ENCODE measurements around the gene SYNDIG1L. TPM values are rescaled to one million over a fixed set of nuclear protein-coding genes. Genes with fewer than 3 reads are reported as not detected.

SYNDIG1L gene
- total RNA-seq (not detected in 2 replicates), polyA plus RNA-seq (not detected in 2 replicates), polyA minus RNA-seq (not detected in 2 replicates), Bru-seq, nascent RNA (not detected), BruChase-seq, experiment 1, labeled RNA remaining after a 6-hour chase (percentile 15 among the genes with signal in this experiment), BruChase-seq, experiment 2, labeled RNA remaining after a 2-hour chase (percentile 12 among the genes with signal in this experiment)
- polyA plus RNA-seq (2011; cell fraction: cytosol; rRNA removed) = 0.04 TPM in 1 of 2 replicates, not detected in the other
- polyA plus RNA-seq (2011; cell fraction: nucleus; rRNA removed) = 0.07 TPM in 1 of 2 replicates, not detected in the other
- polyA plus RNA-seq (2012) = not detected in 2 replicates
- not detected for polyA minus RNA-seq (2011; cell fraction: cytosol; rRNA and poly(A)+ RNA removed)
- not detected in 2 replicates for polyA minus RNA-seq (2011; cell fraction: nucleus; rRNA and poly(A)+ RNA removed)
- long read RNA-seq = 0 reads

- Histone ChIP-seq H3K27me3 (ENCODE audit: control insufficient read depth in 2 of 2, insufficient read depth in 2 of 2, low read length in 2 of 2) (peaks cover 16 to 18% of the 10 kb centered on the region in 2 experiments), H3K27ac (ENCODE audit: insufficient read depth, low read depth, low read length) (no peak within 1 kb of the TSS), H3K36me3 (ENCODE audit: control insufficient read depth in 2 of 2, extremely low read depth in 1 of 2, insufficient read depth in 2 of 2, low read length in 2 of 2) (no peaks in the 10 kb centered on the region), H3K9me3 (replicated peaks; ENCODE audit: control insufficient read depth, insufficient read depth, low read length) (no peaks in the 10 kb centered on the region), H3K4me1 (ENCODE audit: control insufficient read depth, extremely low read depth, insufficient read depth, low read length) (no peaks in the 10 kb centered on the region), H3K4me3 (replicated peaks in 1 of 3; ENCODE audit: insufficient read depth in 1 of 3, low read depth in 1 of 3, low read length in 3 of 3) (no peak within 1 kb of the TSS), H3K4me2 (ENCODE audit: insufficient read depth, low read length) (no peak within 1 kb of the TSS), H3K9ac (replicated peaks; ENCODE audit: extremely low read depth, insufficient read depth, low read length) (no peak within 1 kb of the TSS), H3K9me1 (replicated peaks; ENCODE audit: control insufficient read depth, extremely low read depth, insufficient read depth, low read length) (no peaks in the 10 kb centered on the region), H4K20me1 (replicated peaks; ENCODE audit: control insufficient read depth, extremely low read depth, insufficient read depth, low read length) (no peaks in the 10 kb centered on the region), H2AFZ (ENCODE audit: low read depth, low read length) (no peak within 1 kb of the TSS), H3K79me2 (ENCODE audit: control insufficient read depth, insufficient read depth, low read length) (no peaks in the 10 kb centered on the region)
- BruUV-seq (replicated peaks) = no TSS peak
- ChIA-PET CTCF (interaction anchor here (1.0 to 1.7 kb wide), 4 partner anchors 9 to 56 kb away, joined by 3 to 6 read pairs (median 3); no protein-coding TSS in a partner anchor), POLR2A (no interaction called here)
- dilution Hi-C loops (cut with MboI; ENCODE audit: extremely low pct_ligation_motif_present, low sequenced_read_pairs) (no loop called here), intact Hi-C loops (cut with micrococcal nuclease) (no loop called here)
- TF ChIP-seq JUN (IDR thresholded peaks at IDR 0.05; ENCODE audit: borderline replicate concordance, insufficient read depth, insufficient read length, low read depth) (no peak), GATA2 (IDR thresholded peaks at IDR 0.05; ENCODE audit: insufficient read depth, insufficient read length, low read depth, low read length) (no peak), CTCF (IDR thresholded peaks at IDR 0.05; ENCODE audit: extremely low read depth in 1 of 2, insufficient read depth in 1 of 2, low read depth in 1 of 2, low read length in 2 of 2) (no peak), EZH2 (IDR thresholded peaks at IDR 0.05; ENCODE audit: borderline replicate concordance, low read depth, low read length, severe bottlenecking) (no peak), POLR2AphosphoS5 (IDR thresholded peaks at IDR 0.05; ENCODE audit: insufficient read depth, low read depth, low read length) (no peak), POLR2A (IDR thresholded peaks at IDR 0.05; ENCODE audit: low read depth, low read length) (no peak), MYC (IDR thresholded peaks at IDR 0.05; ENCODE audit: low read depth, low read length) (no peak), FOS (IDR thresholded peaks at IDR 0.05; ENCODE audit: borderline replicate concordance, insufficient read depth, low read length) (no peak), MAX (IDR thresholded peaks at IDR 0.05; ENCODE audit: insufficient read depth, insufficient read length) (no peak)
- FAIRE-seq (no peak), DNase-seq (ENCODE audit: low read depth, low spot score) (no peak)
These were observed at the start of gene SYNDIG1L for GRCh38 chr14:74426202-74426582. Gene SYNDIG1L (minus strand): TSS chr14:74426210. CDS start chr14:74409744, 16,466 bp downstream.
